Mesendoderm (in vitro differentiated cells): ENCODE data around the gene FRRS1.
A peak's percentile ranks its signal among the peaks of the same experiment; 100 is the strongest.

Experiments
- DNase-seq: peaks from one replicate; pipeline ENCODE4 v3.0.0; 2013
- H2AK5ac ChIP-seq: 2 replicates; pipeline ENCODE4 v1.6.1; 2013; ENCODE audit warnings: low read length, inconsistent platforms
- H2BK120ac ChIP-seq: 2 replicates; pipeline ENCODE4 v1.6.1; 2013; ENCODE audit warnings: low read depth, mild to moderate bottlenecking, low read length, moderate library complexity, mixed read lengths
- H2BK15ac ChIP-seq: replicated peaks from 2 replicates; pipeline ENCODE4 v1.6.1; 2013; ENCODE audit warnings: low read depth, mild to moderate bottlenecking, moderate library complexity
- H2BK5ac ChIP-seq: 2 replicates; pipeline ENCODE4 v1.6.1; 2013; ENCODE audit warnings: low read length, inconsistent platforms
- H3K18ac ChIP-seq: 2 replicates; pipeline ENCODE4 v1.6.1; 2013; ENCODE audit warnings: mild to moderate bottlenecking, low read length, mixed read lengths
- H3K23ac ChIP-seq: one replicate; pipeline ENCODE4 v1.6.1; 2013; ENCODE audit warnings: low read length
- H3K27ac ChIP-seq: 2 replicates; pipeline ENCODE4 v1.5.1; 2013; ENCODE audit warnings: low read depth, mild to moderate bottlenecking, inconsistent platforms, low read length, moderate library complexity
- H3K27me3 ChIP-seq: 2 replicates; pipeline ENCODE4 v1.6.1; 2013; ENCODE audit warnings: low read length, control low read depth, mild to moderate bottlenecking, inconsistent platforms; ENCODE audit not compliant: insufficient read depth, poor library complexity
- H3K36me3 ChIP-seq: 2 replicates; pipeline ENCODE4 v1.6.1; 2013; ENCODE audit warnings: low read length, inconsistent platforms; ENCODE audit not compliant: control insufficient read depth, insufficient read depth
- H3K4ac ChIP-seq: one replicate; pipeline ENCODE4 v1.6.1; 2013; ENCODE audit warnings: low read depth, mild to moderate bottlenecking, low read length, moderate library complexity
- H3K4me1 ChIP-seq: 2 replicates; pipeline ENCODE4 v1.6.1; 2013; ENCODE audit warnings: low read depth, low read length, inconsistent platforms; ENCODE audit not compliant: control insufficient read depth
- H3K4me2 ChIP-seq: 2 replicates; pipeline ENCODE4 v1.6.1; 2013; ENCODE audit warnings: low read length
- H3K4me3 ChIP-seq: 2 replicates; pipeline ENCODE4 v1.5.1; 2013; ENCODE audit warnings: mild to moderate bottlenecking, low read length
- H3K56ac ChIP-seq: one replicate; pipeline ENCODE4 v1.6.1; 2013; ENCODE audit warnings: low read length
- H3K79me1 ChIP-seq: 2 replicates; pipeline ENCODE4 v1.6.1; 2013; ENCODE audit warnings: low read length, inconsistent platforms
- H3K79me2 ChIP-seq: 2 replicates; pipeline ENCODE4 v1.6.1; 2013; ENCODE audit warnings: mild to moderate bottlenecking, low read length; ENCODE audit not compliant: control insufficient read depth, insufficient read depth
- H3K9ac ChIP-seq: 2 replicates; pipeline ENCODE4 v1.6.1; 2013; ENCODE audit warnings: low read length, inconsistent platforms
- H4K5ac ChIP-seq: one replicate; pipeline ENCODE4 v1.6.1; 2013; ENCODE audit warnings: low read length
- H4K8ac ChIP-seq: one replicate; pipeline ENCODE4 v1.6.1; 2013; ENCODE audit warnings: low read depth, mild to moderate bottlenecking, control low read depth, low read length, moderate library complexity
- WGBS: extraction: QIAGEN DNeasy Blood & Tissue Kit; methylation state at CpG from one replicate; pipeline ENCODE4 v1.1.7; 2013; ENCODE audit warnings: low lambda C conversion rate, missing lambda C conversion rate; ENCODE audit not compliant: insufficient coverage; ENCODE audit errors: extremely low coverage; 5-methylcytosine and 5-hydroxymethylcytosine counted together

The FRRS1 gene

GRCh38 chr1:99713006-99713405, 53.4 kb downstream of the FRRS1 start:
- no peak overlapping the region for H3K4me2 ChIP-seq
- no peak overlapping the region for H3K4me3 ChIP-seq
- no peak overlapping the region for H3K27ac ChIP-seq
- H2BK5ac ChIP-seq: no peak overlapping the region
- no peaks in the 10 kb centered on the region for H3K79me1 ChIP-seq
- WGBS: no CpG with 5 or more reads among the region's 2 CpGs
- H3K4me1 ChIP-seq: no peaks in the 10 kb centered on the region
- H3K36me3 ChIP-seq: peaks cover 2% of the 10 kb centered on the region
- no peak overlapping the region for H3K9ac ChIP-seq
- DNase-seq: no peak
- no peak overlapping the region for H4K8ac ChIP-seq
- H3K23ac ChIP-seq: no peak overlapping the region
- no peak overlapping the region for H2AK5ac ChIP-seq
- no peak overlapping the region for H3K4ac ChIP-seq
- no peak overlapping the region for H3K18ac ChIP-seq
- H2BK120ac ChIP-seq: no peak overlapping the region
- no peaks in the 10 kb centered on the region for H3K27me3 ChIP-seq
- no peak overlapping the region for H2BK15ac ChIP-seq
- H3K79me2 ChIP-seq: no peaks in the 10 kb centered on the region
- H3K56ac ChIP-seq: no peak overlapping the region
- H4K5ac ChIP-seq: no peak overlapping the region

- no CpG with 5 or more reads among the region's 4 CpGs for WGBS
- Histone ChIP-seq H3K4me2 (no peak overlapping the region), H3K18ac (no peak overlapping the region), H3K9ac (no peak overlapping the region), H3K4me3 (no peak overlapping the region), H3K56ac (no peak overlapping the region), H3K36me3 (peaks cover 2% of the 10 kb centered on the region), H3K27me3 (no peaks in the 10 kb centered on the region), H3K79me2 (no peaks in the 10 kb centered on the region), H2BK120ac (no peak overlapping the region), H2BK5ac (no peak overlapping the region), H3K4ac (no peak overlapping the region), H3K27ac (no peak overlapping the region), H3K79me1 (no peaks in the 10 kb centered on the region), H2AK5ac (no peak overlapping the region), H3K4me1 (no peaks in the 10 kb centered on the region), H4K8ac (no peak overlapping the region), H3K23ac (no peak overlapping the region), H2BK15ac (no peak overlapping the region), H4K5ac (no peak overlapping the region)
- no peak for DNase-seq
Measured at GRCh38 chr1:99710994-99711393, 55.4 kb downstream of the FRRS1 start.

- Histone ChIP-seq H3K4ac (no peak overlapping the region), H3K27ac (no peak overlapping the region), H3K4me1 (no peaks in the 10 kb centered on the region), H3K56ac (no peak overlapping the region), H3K79me2 (no peaks in the 10 kb centered on the region), H3K18ac (no peak overlapping the region), H3K23ac (no peak overlapping the region), H2BK5ac (no peak overlapping the region), H2BK120ac (no peak overlapping the region), H4K8ac (no peak overlapping the region), H3K27me3 (no peaks in the 10 kb centered on the region), H3K79me1 (no peaks in the 10 kb centered on the region), H3K9ac (no peak overlapping the region), H2AK5ac (no peak overlapping the region), H2BK15ac (no peak overlapping the region), H3K36me3 (no peaks in the 10 kb centered on the region), H3K4me3 (no peak overlapping the region), H4K5ac (no peak overlapping the region), H3K4me2 (no peak overlapping the region)
- peak; percentile 63 for DNase-seq
- no CpG with 5 or more reads among the region's 4 CpGs for WGBS
Measured at GRCh38 chr1:99707535-99708142, 58.8 kb downstream of the FRRS1 start.

- no peaks in the 10 kb centered on the region for H3K79me2 ChIP-seq
- H3K4ac ChIP-seq: no peak overlapping the region
- no peaks in the 10 kb centered on the region for H3K4me1 ChIP-seq
- no peak overlapping the region for H2BK5ac ChIP-seq
- H2BK15ac ChIP-seq: no peak overlapping the region
- no peaks in the 10 kb centered on the region for H3K36me3 ChIP-seq
- no peak overlapping the region for H3K4me2 ChIP-seq
- no peak overlapping the region for H4K5ac ChIP-seq
- no peak overlapping the region for H3K23ac ChIP-seq
- no peak overlapping the region for H3K56ac ChIP-seq
- no peak overlapping the region for H2BK120ac ChIP-seq
- no peak overlapping the region for H2AK5ac ChIP-seq
- no peak overlapping the region for H3K9ac ChIP-seq
- no peak for DNase-seq
- no peak overlapping the region for H3K4me3 ChIP-seq
- H4K8ac ChIP-seq: no peak overlapping the region
- no peak overlapping the region for H3K27ac ChIP-seq
- H3K27me3 ChIP-seq: no peaks in the 10 kb centered on the region
- H3K18ac ChIP-seq: no peak overlapping the region
- H3K79me1 ChIP-seq: no peaks in the 10 kb centered on the region
Measured at GRCh38 chr1:99705385-99705784, 61.0 kb downstream of the FRRS1 start.

- Histone ChIP-seq H3K27ac (no peak overlapping the region), H3K4ac (no peak overlapping the region), H3K56ac (no peak overlapping the region), H3K18ac (no peak overlapping the region), H3K9ac (no peak overlapping the region), H3K4me3 (no peak overlapping the region), H3K36me3 (no peaks in the 10 kb centered on the region), H3K4me1 (no peaks in the 10 kb centered on the region), H2BK5ac (no peak overlapping the region), H4K8ac (no peak overlapping the region), H3K27me3 (no peaks in the 10 kb centered on the region), H3K79me2 (no peaks in the 10 kb centered on the region), H2AK5ac (no peak overlapping the region), H3K23ac (no peak overlapping the region), H3K4me2 (no peak overlapping the region), H3K79me1 (no peaks in the 10 kb centered on the region), H2BK120ac (no peak overlapping the region), H4K5ac (no peak overlapping the region), H2BK15ac (no peak overlapping the region)
- no CpG with 5 or more reads among the region's 17 CpGs for WGBS
- no peak for DNase-seq
Measured at GRCh38 chr1:99704356-99704816, 62.0 kb downstream of the FRRS1 start.

GRCh38 chr1:99702221-99702620, 64.2 kb downstream of the FRRS1 start:
- no peak overlapping the region for H3K4me3 ChIP-seq
- no peak overlapping the region for H3K4ac ChIP-seq
- H4K8ac ChIP-seq: no peak overlapping the region
- H2BK15ac ChIP-seq: no peak overlapping the region
- H3K18ac ChIP-seq: no peak overlapping the region
- no peaks in the 10 kb centered on the region for H3K27me3 ChIP-seq
- no peak overlapping the region for H3K9ac ChIP-seq
- no peaks in the 10 kb centered on the region for H3K4me1 ChIP-seq
- H3K56ac ChIP-seq: no peak overlapping the region
- no peak overlapping the region for H3K23ac ChIP-seq
- no peak overlapping the region for H2BK120ac ChIP-seq
- no peak overlapping the region for H2BK5ac ChIP-seq
- H3K36me3 ChIP-seq: no peaks in the 10 kb centered on the region
- no peak overlapping the region for H3K27ac ChIP-seq
- no peak overlapping the region for H2AK5ac ChIP-seq
- no peak for DNase-seq
- no peak overlapping the region for H3K4me2 ChIP-seq
- no peaks in the 10 kb centered on the region for H3K79me1 ChIP-seq
- H3K79me2 ChIP-seq: no peaks in the 10 kb centered on the region
- no peak overlapping the region for H4K5ac ChIP-seq
